Thyroid gland (tissue), 4 donors: ENCODE results near the gene BAZ2A. TPM values are rescaled to one million over a fixed set of nuclear protein-coding genes. Genes with fewer than 3 reads are reported as not detected.

Experiments
- DNase-seq, 2 donors: peaks; one replicate each; pipeline ENCODE4 v3.0.0-alpha.2; 2019
- H3K27ac ChIP-seq, 3 donors: fragments of 200-600 bp; sonication (generic); 1 replicate in 2 of 3; 2 replicates in 1 of 3; pipeline ENCODE4 v1.5.1; 2016 to 2019; ENCODE audit warnings: mild to moderate bottlenecking in 1 of 3, moderate library complexity in 1 of 3
- H3K27me3 ChIP-seq: fragments of 200-600 bp; sonication (generic); one replicate; pipeline ENCODE4 v1.5.1; 2019
- H3K36me3 ChIP-seq, 2 donors: fragments of 200-600 bp; sonication (generic); one replicate each; pipeline ENCODE4 v1.5.1; 2016 to 2019
- H3K4me1 ChIP-seq, 2 donors: fragments of 200-600 bp; sonication (generic); one replicate each; pipeline ENCODE4 v1.5.1; 2017 to 2019
- H3K4me3 ChIP-seq, 3 donors: fragments of 200-600 bp; sonication (generic); replicated peaks in 1 of 3; 1 replicate in 2 of 3; 2 replicates in 1 of 3; pipeline ENCODE4 v1.5.1; 2016; ENCODE audit warnings: mild to moderate bottlenecking in 1 of 3
- H3K9me3 ChIP-seq: fragments of 200-600 bp; sonication (generic); one replicate; pipeline ENCODE4 v1.5.1; 2017
- POLR2A ChIP-seq, 2 donors: fragments of 450-650 bp; IDR thresholded peaks; one replicate each; pipeline ENCODE4 v1.6.1; 2017; ENCODE audit warnings: antibody characterized with exemption in 2 of 2, mild to moderate bottlenecking in 2 of 2, moderate library complexity in 1 of 2
- WGBS, 2 donors: methylation state at CpG; one replicate each; pipeline ENCODE4 v1.1.5; 2017; 5-methylcytosine and 5-hydroxymethylcytosine counted together
- intact Hi-C: fragments of 100-400 bp; cut with DNase I; formaldehyde crosslinking; loops from one replicate; pipeline ENCODE4 v1.15.1; 2023
- small RNA-seq: library from RNA; depleted of rRNA; stranded (forward); fragments of <200 nt; gene quantifications from one replicate; pipeline ENCODE3, GENCODE V24; 2016
- total RNA-seq, 4 donors: library from RNA; depleted of rRNA; stranded (reverse); fragments of >200 nt; gene quantifications; one replicate each; pipeline ENCODE4 v1.2.3, GENCODE V29; 2016
- TF ChIP-seq, protein P1 (sequence below), 6 experiments: fragments of 200-600 bp in 3 of 6; fragments of 450-650 bp in 3 of 6; sonication (generic) in 3 of 6; IDR thresholded peaks; one replicate each; pipeline ENCODE4 v1.5.1; 2016 to 2019; ENCODE audit warnings: antibody characterized with exemption in 6 of 6, mild to moderate bottlenecking in 2 of 6, inconsistent platforms in 1 of 6, moderate library complexity in 1 of 6

Gene BAZ2A
- total RNA-seq, 4 donors from 2014 or later = 61.7 to 122 (median 77.6) TPM

DNA sequence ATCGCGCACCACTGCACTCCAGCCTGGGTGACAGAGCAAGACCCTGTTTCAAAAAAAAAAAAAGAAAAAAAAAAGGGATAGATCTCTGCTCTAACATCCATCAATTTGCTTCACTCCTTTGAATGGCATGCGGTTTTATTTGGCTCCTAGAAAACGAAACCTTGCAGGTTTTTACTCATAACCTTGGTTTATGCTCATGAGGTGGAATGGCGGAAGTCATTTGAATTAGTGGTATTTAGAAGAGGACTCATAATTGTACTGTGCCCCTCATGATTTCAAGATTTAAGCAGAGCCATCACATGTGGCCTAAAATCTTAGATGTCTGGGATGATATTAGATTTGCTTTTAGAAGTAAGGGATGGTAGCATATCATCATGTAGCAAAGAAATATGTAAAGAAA is 79.1 kb downstream of the BAZ2A start:
- Histone ChIP-seq H3K36me3 (no peaks in the 10 kb centered on the region), H3K9me3 (no peaks in the 10 kb centered on the region), H3K27me3 (no peaks in the 10 kb centered on the region), H3K4me3 (no peak overlapping the region), H3K27ac (no peak overlapping the region), H3K4me1 (peaks cover 0 to 12% of the 10 kb centered on the region in 2 donors)
- DNase-seq = no peak
- intact Hi-C loops = no loop called here
- TF ChIP-seq, protein P1, sequence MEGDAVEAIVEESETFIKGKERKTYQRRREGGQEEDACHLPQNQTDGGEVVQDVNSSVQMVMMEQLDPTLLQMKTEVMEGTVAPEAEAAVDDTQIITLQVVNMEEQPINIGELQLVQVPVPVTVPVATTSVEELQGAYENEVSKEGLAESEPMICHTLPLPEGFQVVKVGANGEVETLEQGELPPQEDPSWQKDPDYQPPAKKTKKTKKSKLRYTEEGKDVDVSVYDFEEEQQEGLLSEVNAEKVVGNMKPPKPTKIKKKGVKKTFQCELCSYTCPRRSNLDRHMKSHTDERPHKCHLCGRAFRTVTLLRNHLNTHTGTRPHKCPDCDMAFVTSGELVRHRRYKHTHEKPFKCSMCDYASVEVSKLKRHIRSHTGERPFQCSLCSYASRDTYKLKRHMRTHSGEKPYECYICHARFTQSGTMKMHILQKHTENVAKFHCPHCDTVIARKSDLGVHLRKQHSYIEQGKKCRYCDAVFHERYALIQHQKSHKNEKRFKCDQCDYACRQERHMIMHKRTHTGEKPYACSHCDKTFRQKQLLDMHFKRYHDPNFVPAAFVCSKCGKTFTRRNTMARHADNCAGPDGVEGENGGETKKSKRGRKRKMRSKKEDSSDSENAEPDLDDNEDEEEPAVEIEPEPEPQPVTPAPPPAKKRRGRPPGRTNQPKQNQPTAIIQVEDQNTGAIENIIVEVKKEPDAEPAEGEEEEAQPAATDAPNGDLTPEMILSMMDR (IDR thresholded peaks at IDR 0.05) = no peak
- no peak for TF ChIP-seq POLR2A (IDR thresholded peaks at IDR 0.05)
- WGBS, 2 donors = 87 to 96% methylated on average over 5 of the region's 5 CpGs

DNA sequence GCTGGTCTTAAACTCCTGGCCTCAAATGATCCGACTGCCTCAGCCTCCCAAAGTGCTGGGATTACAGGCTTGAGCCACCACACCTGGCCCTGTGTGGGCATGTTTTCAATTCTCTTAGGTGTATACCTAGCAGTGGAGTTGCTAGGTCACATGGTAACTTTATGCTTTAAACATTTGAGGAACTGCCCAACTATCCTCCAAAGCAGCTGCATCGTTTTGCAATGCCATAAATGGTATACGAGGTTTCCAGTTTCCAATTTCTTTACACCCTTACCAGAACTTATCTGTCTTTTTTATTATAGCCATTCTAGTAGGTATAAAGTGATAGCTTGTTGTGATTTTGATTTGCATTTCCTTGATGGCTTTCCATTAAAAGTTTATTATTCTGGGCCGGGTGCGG is 83.4 kb downstream of the BAZ2A start:
- Histone ChIP-seq H3K27ac (no peak overlapping the region), H3K36me3 (no peaks in the 10 kb centered on the region), H3K4me3 (no peak overlapping the region), H3K4me1 (peaks cover 3 to 5% of the 10 kb centered on the region in 2 donors), H3K27me3 (no peaks in the 10 kb centered on the region), H3K9me3 (no peaks in the 10 kb centered on the region)
- no peak for DNase-seq
- 96 to 97% methylated on average over 5 of the region's 5 CpGs for WGBS, 2 donors
- intact Hi-C loops = no loop called here
- TF ChIP-seq POLR2A (IDR thresholded peaks at IDR 0.05) = no peak
- TF ChIP-seq, protein P1 (IDR thresholded peaks at IDR 0.05) = no peak

Small RNA genes lying within 50 kb of the gene (small RNA-seq; reads per million reads assigned to genes)
- gene RN7SL809P (not detected), gene RNU6-343P (not detected), gene SNORD59A (46,353 reads per million, percentile 100 among the genes with 10 or more reads in this experiment)

Other genes starting within 250 kb of the BAZ2A start
- gene TIMELESS, start 180.9 kb downstream of the BAZ2A start, total RNA-seq = 1 to 10 TPM; 4.6 to 7.6 (median 6.7) TPM
- not detected for gene MIP, start 175.7 kb downstream of the BAZ2A start, total RNA-seq
- 1 to 10 TPM; 2.8 to 4.6 (median 4.3) TPM for gene SPRYD4, start 161.7 kb downstream of the BAZ2A start, total RNA-seq
- gene GLS2, start 142.2 kb downstream of the BAZ2A start, total RNA-seq = 1 to 10 TPM; 1.8 to 4.2 (median 2.7) TPM
- gene RBMS2, start 108.5 kb downstream of the BAZ2A start, total RNA-seq = 10 to 100 TPM; 39.8 to 58.3 (median 50.2) TPM
- 100 to 1,000 TPM; 310 to 557 (median 431) TPM for gene ATP5F1B, start 15.7 kb upstream of the BAZ2A start, total RNA-seq
- 100 to 1,000 TPM; 101 to 132 (median 124) TPM for gene PTGES3, start 58.0 kb upstream of the BAZ2A start, total RNA-seq
- gene NACA, start 95.0 kb upstream of the BAZ2A start, total RNA-seq = 1,000 to 10,000 TPM; 1,034 to 1,717 (median 1,154) TPM
- 10 to 100 TPM in 1 of 4 donors, 1 to 10 TPM in 3; 5.8 to 11.7 (median 7.0) TPM for gene PRIM1, start 122.0 kb upstream of the BAZ2A start, total RNA-seq
- 100 to 1,000 TPM in 1 of 4 donors, 10 to 100 TPM in 2, 1 to 10 TPM in 1; 4.6 to 109 (median 24.0) TPM for gene HSD17B6, start 133.0 kb upstream of the BAZ2A start, total RNA-seq